Astrocyte of the cerebellum (primary cell): ENCODE data around the gene SNRNP25.

Source experiments
- DNase-seq: peaks from one replicate; pipeline ENCODE4 v3.0.0-alpha.2; 2011; ENCODE audit warnings: low read depth
- H3K4me3 ChIP-seq: 2 replicates; pipeline ENCODE4 v1.5.1; 2011; ENCODE audit warnings: mild to moderate bottlenecking, low read depth, low read length, moderate library complexity
- CTCF ChIP-seq: IDR thresholded peaks from 2 replicates; pipeline ENCODE4 v1.5.1; 2012; ENCODE audit warnings: low read length, low read depth, moderate library complexity, mild to moderate bottlenecking; ENCODE audit errors: missing control alignments
- in situ Hi-C: cut with HindIII; loops from 2 replicates; pipeline ENCODE4 v1.10.0; 2017; ENCODE audit warnings: low sequenced_read_pairs

SNRNP25 gene

GRCh38 chr16:106623-107324, 53.1 kb downstream of the SNRNP25 start:
- in situ Hi-C loops, result no loop called here
- no peak overlapping the region for H3K4me3 ChIP-seq
- TF ChIP-seq CTCF, result peak; percentile 80
- DNase-seq, result peak; percentile 80
